SH-SY5Y (cell line): ENCODE data around the gene SRRM3.

ENCODE experiments used
- GATA2 ChIP-seq: IDR thresholded peaks from 2 replicates; pipeline ENCODE4 v1.6.1; 2011; ENCODE audit warnings: mild to moderate bottlenecking, low read depth, low read length
- GATA3 ChIP-seq: IDR thresholded peaks from 2 replicates; pipeline ENCODE4 v1.6.1; 2011; ENCODE audit warnings: low read depth, mild to moderate bottlenecking, low read length, moderate library complexity

- TF ChIP-seq GATA2 (no peak), GATA3 (no peak)
Measured at GRCh38 chr7:76238326-76238725, 36.6 kb downstream of the SRRM3 start.
